Omental fat pad (tissue), 4 donors: ENCODE measurements around the gene TBC1D12. TPM values are rescaled to one million over a fixed set of nuclear protein-coding genes. Genes with fewer than 3 reads are reported as not detected.

Experiments
- ATAC-seq: fragments of 150-250 bp; one replicate; pipeline ENCODE4 v1.9.1; 2016; ENCODE audit warnings: mild to moderate bottlenecking, moderate library complexity; ENCODE audit not compliant: low FRiP score
- DNase-seq: peaks from one replicate; pipeline ENCODE4 v3.0.0-alpha.2; 2019; ENCODE audit warnings: low spot score
- total RNA-seq, 4 donors: library from RNA; depleted of rRNA; stranded (reverse); fragments of >200 nt; gene quantifications; one replicate each; pipeline ENCODE4 v1.1.0, GENCODE V29; 2016
- TF ChIP-seq, protein P1 (sequence below), 3 donors: fragments of 450-650 bp; IDR thresholded peaks; one replicate each; pipeline ENCODE4 v1.5.1; 2016 to 2017; ENCODE audit warnings: antibody characterized with exemption in 3 of 3, mild to moderate bottlenecking in 3 of 3, moderate library complexity in 2 of 3

TBC1D12 gene
- total RNA-seq, 4 donors from 2014 or later: 15.5 to 29.5 (median 16.3) TPM

DNA sequence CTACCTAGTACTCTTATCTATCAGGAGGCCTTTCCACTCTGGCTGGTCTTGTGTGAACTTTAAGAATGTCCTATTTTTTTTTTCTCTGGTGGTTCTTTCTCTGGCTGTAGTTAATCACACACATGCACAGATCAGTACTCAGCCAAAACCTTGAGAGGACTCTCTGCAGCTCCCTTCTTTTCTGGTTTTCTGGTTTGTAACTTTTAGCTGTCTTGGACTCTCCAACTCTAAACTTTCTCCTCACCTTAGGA is 88.4 kb downstream of the TBC1D12 start:
- DNase-seq (no peak), ATAC-seq (no peak)
- TF ChIP-seq, protein P1, sequence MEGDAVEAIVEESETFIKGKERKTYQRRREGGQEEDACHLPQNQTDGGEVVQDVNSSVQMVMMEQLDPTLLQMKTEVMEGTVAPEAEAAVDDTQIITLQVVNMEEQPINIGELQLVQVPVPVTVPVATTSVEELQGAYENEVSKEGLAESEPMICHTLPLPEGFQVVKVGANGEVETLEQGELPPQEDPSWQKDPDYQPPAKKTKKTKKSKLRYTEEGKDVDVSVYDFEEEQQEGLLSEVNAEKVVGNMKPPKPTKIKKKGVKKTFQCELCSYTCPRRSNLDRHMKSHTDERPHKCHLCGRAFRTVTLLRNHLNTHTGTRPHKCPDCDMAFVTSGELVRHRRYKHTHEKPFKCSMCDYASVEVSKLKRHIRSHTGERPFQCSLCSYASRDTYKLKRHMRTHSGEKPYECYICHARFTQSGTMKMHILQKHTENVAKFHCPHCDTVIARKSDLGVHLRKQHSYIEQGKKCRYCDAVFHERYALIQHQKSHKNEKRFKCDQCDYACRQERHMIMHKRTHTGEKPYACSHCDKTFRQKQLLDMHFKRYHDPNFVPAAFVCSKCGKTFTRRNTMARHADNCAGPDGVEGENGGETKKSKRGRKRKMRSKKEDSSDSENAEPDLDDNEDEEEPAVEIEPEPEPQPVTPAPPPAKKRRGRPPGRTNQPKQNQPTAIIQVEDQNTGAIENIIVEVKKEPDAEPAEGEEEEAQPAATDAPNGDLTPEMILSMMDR (IDR thresholded peaks at IDR 0.05): no peak

GRCh38 chr10:94493463-94493862 is 91.1 kb downstream of the TBC1D12 start:
- TF ChIP-seq, protein P1 (IDR thresholded peaks at IDR 0.05): no peak
- DNase-seq (no peak), ATAC-seq (no peak)

DNA sequence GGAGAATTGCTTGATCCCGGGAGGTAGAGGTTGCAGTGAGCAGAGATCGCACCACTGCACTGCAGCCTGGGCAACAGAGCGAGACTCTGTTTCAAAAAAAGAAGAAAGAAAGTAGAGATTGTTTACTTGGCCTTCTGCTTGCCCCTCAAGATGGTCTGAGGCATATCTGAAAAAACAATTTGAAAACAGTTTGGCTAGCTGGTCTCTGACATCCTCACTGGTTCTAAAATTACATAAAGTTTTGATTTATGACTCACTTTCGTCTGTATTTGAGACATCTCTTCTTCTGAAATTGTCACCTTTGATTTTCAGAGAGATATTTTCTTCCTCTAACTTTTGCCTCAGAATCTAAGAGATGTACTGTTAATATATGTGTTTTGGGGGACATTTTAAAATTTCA is 93.7 kb downstream of the TBC1D12 start:
- DNase-seq (no peak), ATAC-seq (no peak)
- TF ChIP-seq, protein P1 (IDR thresholded peaks at IDR 0.05): no peak

DNA sequence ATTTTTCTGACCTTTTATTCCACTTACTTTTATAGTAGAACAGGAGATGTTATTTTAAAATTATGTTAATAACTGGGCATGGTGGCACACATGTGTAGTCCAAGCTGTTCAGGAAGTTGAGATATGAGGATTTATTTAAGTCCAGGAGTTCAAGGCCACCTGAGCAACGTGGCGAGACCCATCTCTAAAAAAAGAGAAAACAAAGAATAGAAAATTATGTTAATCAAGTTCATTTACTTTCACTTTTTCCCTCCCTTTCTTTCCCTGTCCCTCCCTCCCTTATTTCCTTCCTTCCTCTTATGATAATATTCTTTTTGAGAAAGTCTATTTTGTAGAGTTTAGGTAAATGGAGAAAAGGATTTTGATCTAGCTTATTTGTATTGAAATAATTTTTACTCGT is 94.3 kb downstream of the TBC1D12 start:
- DNase-seq (no peak), ATAC-seq (no peak)
- TF ChIP-seq, protein P1 (IDR thresholded peaks at IDR 0.05): no peak

- TF ChIP-seq, protein P1 (IDR thresholded peaks at IDR 0.05): no peak
- DNase-seq: no peak
- ATAC-seq: no peak
Measured at GRCh38 chr10:94500063-94500462, 97.7 kb downstream of the TBC1D12 start.

DNA sequence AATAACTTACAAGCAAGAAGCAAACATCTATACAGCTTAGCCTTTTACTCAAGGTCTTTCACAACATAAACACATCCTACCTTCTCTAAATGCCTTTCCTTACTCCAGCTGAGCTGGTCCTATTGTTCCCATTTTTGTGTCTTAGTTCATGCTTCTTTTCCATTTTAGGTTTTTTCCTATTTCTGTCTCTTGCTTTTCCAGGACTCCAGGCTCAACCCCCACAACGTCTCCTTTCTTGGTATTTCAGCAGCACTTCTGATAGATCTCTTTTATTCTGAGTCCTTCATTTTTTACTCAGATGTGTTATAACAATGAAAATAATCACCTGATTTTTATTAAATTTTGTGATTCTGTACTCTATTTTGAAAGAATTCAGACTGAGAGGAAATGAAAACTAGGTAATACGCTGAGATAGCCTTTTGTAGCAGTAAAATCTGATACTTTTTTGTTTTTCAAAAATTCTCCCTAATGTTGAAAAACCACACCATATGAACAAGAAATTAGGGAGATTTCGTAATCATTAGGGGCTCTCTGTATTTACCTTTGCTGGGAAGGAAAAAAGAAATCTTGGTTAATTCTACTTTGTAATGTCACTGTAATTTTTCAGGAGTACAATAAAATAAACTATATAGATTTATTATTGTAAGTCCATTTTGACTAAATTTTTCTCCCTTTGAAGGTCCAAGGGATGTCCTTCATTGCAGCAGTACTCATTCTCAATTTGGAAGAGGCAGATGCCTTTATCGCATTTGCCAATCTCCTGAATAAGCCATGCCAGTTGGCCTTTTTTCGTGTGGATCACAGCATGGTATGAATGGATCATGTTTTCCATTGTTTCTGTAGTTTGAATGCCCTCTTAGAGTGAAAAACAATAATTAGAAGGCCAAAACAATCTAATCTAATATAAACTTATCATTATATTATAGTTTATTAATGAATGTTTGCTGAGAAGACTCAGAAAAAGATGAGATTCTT is 119.2 kb downstream of the TBC1D12 start:
- ATAC-seq (no peak), DNase-seq (no peak)
- TF ChIP-seq, protein P1 (IDR thresholded peaks at IDR 0.05): no peak

GRCh38 chr10:94524146-94524545 is 121.8 kb downstream of the TBC1D12 start:
- DNase-seq (no peak), ATAC-seq (no peak)
- TF ChIP-seq, protein P1 (IDR thresholded peaks at IDR 0.05): no peak
